Measurements from ENCODE around the gene CSNK1A1.
A peak's percentile ranks its signal among the peaks of the same experiment; 100 is the strongest.

CSNK1A1 gene

GRCh38 chr5:149552553-149553160 is 1.4 kb upstream of the CSNK1A1 start:
- no peak overlapping the region for H3K4me3 ChIP-seq (replicated peaks; ENCODE audit: low read depth, low read length)
- DNase-seq (ENCODE audit: low read depth): no peak
- TF ChIP-seq CTCF (IDR thresholded peaks at IDR 0.05; ENCODE audit: low read length, missing control alignments): no peak

- no peak for TF ChIP-seq CTCF (IDR thresholded peaks at IDR 0.05; ENCODE audit: low read length, missing control alignments)
- peak overlapping the region; percentile 100 for H3K4me3 ChIP-seq (replicated peaks; ENCODE audit: low read depth, low read length)
Measured at GRCh38 chr5:149552038-149552494, 827 bp upstream of the CSNK1A1 start.

GRCh38 chr5:149550594-149551226 is 529 bp downstream of the CSNK1A1 start:
- no peak for TF ChIP-seq CTCF (IDR thresholded peaks at IDR 0.05; ENCODE audit: low read length, missing control alignments)
- peak overlapping the region; percentile 100 for H3K4me3 ChIP-seq (replicated peaks; ENCODE audit: low read depth, low read length)
- no peak for DNase-seq (ENCODE audit: low read depth)

More at GRCh38 chr5:149552038-149552494, 827 bp upstream of the CSNK1A1 start:
- no peak for DNase-seq (ENCODE audit: low read depth)

GRCh38 chr5:149550268-149550583 is 1.0 kb downstream of the CSNK1A1 start:
- TF ChIP-seq CTCF (IDR thresholded peaks at IDR 0.05; ENCODE audit: low read length, missing control alignments): no peak
- H3K4me3 ChIP-seq (replicated peaks; ENCODE audit: low read depth, low read length): peak overlapping the region; percentile 100
- DNase-seq (ENCODE audit: low read depth): peak; percentile 73

- peak; percentile 63 for DNase-seq (ENCODE audit: low read depth)
- no peak for TF ChIP-seq CTCF (IDR thresholded peaks at IDR 0.05; ENCODE audit: low read length, missing control alignments)
- H3K4me3 ChIP-seq (replicated peaks; ENCODE audit: low read depth, low read length): peak overlapping the region; percentile 100
Measured at GRCh38 chr5:149549461-149550267, 1.6 kb downstream of the CSNK1A1 start.

- DNase-seq (ENCODE audit: low read depth): no peak
- TF ChIP-seq CTCF (IDR thresholded peaks at IDR 0.05; ENCODE audit: low read length, missing control alignments): no peak
- peak overlapping the region; percentile 23 for H3K4me3 ChIP-seq (replicated peaks; ENCODE audit: low read depth, low read length)
Measured at GRCh38 chr5:149546974-149547373, 4.3 kb downstream of the CSNK1A1 start.

Measured in fibroblast of pulmonary artery (primary cell).